Measurements from ENCODE around the gene SLCO4A1.
A peak's percentile ranks its signal among the peaks of the same experiment; 100 is the strongest.

Gene SLCO4A1

DNA sequence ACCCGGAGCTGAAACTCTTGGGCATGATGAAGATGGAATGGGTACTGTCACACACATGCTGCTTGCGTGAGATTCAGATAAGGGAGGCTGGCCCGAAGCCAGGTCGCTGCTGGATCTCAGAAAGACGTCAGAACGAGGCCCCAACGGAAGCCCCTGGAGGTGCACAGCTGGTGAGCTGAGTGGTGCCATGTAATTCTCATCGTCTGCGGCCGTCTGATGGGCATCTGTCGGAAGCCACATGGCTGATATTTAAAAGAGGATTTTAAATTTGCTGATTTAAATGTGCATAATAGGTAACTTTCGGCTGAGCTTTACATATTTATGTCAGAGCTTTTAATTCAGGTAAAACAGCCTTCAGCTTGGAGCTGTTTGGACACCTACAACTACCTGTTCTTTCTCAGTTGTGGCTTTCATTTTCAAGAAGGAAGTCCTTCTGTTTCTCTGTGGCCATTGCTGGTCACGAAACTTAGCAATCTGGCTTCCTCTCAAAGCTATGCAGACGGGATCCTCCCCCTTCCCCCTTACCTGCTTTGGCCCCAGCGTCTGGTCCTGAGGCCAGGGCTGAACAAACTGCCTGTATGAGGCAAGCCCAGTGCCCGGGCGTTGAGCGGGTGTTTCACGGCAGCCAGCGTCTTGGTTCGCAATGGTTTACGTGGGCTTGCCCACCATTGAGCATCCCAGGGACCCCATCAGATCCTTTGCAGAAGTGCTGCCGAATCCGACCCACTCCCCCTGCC, 9.2 kb downstream of the SLCO4A1 start:
- no peak for DNase-seq (ENCODE audit: extremely low read depth, low read depth)
- TF ChIP-seq, protein P1, sequence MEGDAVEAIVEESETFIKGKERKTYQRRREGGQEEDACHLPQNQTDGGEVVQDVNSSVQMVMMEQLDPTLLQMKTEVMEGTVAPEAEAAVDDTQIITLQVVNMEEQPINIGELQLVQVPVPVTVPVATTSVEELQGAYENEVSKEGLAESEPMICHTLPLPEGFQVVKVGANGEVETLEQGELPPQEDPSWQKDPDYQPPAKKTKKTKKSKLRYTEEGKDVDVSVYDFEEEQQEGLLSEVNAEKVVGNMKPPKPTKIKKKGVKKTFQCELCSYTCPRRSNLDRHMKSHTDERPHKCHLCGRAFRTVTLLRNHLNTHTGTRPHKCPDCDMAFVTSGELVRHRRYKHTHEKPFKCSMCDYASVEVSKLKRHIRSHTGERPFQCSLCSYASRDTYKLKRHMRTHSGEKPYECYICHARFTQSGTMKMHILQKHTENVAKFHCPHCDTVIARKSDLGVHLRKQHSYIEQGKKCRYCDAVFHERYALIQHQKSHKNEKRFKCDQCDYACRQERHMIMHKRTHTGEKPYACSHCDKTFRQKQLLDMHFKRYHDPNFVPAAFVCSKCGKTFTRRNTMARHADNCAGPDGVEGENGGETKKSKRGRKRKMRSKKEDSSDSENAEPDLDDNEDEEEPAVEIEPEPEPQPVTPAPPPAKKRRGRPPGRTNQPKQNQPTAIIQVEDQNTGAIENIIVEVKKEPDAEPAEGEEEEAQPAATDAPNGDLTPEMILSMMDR (IDR thresholded peaks at IDR 0.05; ENCODE audit: low read depth, low read length): no peak

DNA sequence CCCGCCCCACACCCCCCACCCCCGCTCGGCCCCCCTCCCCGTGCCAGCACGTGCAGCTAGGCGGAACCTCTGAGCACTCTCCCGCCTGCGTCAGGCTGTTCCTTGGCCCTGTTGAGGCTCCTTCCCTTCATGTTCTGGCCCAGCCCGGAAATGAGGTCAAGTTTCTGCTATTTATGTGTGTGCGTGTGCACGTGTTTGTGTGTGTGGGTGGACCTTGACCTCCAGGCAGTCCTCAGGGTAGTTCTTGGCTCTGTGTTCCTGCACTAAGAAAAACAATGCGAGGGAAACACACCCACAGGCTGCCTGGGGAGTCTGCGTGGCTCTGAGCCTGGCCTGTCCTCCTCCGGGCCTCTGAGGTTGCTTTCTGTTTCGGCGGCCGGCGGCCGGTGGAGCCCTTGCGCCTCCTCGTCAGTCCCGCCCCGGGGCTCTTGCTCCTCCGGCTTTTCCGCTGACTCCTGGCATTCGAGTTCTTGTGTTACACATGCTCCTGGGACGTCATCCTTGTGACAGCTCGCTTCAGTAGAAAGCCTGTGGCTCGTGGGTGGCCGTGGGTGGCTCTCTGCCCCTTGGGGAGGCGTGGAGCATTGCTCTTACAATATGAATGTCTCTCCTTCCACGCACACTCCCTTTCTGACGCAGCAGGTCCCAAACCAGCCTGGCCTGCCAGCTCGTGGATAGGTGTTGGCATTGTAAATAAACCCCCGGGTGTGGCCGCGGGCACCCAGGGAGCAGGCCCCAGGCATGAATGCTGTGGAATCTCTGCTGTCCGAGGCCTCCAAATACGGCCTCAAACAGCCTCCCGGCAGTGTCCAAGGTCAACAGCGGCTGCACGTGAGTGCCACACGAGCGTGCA, 10.0 kb downstream of the SLCO4A1 start:
- TF ChIP-seq, protein P1 (IDR thresholded peaks at IDR 0.05; ENCODE audit: low read depth, low read length): no peak; the same call in 1 of the 2 replicates
- peak; percentile 97 for DNase-seq (ENCODE audit: extremely low read depth, low read depth)

DNA sequence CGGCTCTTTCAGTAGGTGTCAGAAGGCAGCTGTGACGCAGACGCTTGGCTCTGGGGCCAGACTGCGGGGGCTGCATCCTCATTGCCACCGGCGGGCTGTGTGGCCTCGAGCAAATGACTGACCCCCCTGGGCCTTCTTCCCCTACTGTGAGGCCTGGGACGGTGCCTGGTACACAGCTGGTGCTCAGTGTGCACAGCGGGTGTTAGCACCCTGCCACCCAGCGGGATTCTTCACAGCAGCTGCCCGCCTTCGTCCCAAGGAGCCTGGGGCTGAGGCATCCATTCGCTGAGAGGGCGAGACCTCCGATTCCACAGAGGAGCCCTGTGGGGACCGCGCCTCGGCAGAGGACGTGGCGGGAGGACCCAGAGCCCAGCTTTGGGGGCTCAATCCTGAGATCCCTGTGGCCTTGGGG, 10.6 kb downstream of the SLCO4A1 start:
- no peak for DNase-seq (ENCODE audit: extremely low read depth, low read depth)
- TF ChIP-seq, protein P1 (IDR thresholded peaks at IDR 0.05; ENCODE audit: low read depth, low read length): no peak

DNA sequence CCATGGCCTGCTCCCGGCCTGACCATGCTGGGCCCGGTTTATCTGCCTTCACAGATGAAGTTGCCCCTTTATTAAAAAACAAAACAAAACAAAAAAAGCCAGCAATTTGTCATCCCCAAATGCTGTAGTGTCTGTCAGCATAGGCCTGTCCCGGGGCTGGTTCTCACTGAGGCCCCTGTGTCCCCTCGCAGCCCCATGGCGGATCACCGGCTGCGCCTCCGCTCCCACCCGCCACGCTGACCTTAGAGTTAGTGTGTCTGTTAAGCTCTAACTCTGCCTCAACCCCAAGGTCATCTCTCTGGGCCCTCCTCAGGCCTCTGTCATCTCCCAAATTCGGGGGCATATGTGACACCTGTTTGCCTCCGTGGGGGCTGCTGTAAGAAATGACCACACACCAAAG, 11.1 kb downstream of the SLCO4A1 start:
- TF ChIP-seq, protein P1 (IDR thresholded peaks at IDR 0.05; ENCODE audit: low read depth, low read length): no peak
- DNase-seq (ENCODE audit: extremely low read depth, low read depth): no peak

DNA sequence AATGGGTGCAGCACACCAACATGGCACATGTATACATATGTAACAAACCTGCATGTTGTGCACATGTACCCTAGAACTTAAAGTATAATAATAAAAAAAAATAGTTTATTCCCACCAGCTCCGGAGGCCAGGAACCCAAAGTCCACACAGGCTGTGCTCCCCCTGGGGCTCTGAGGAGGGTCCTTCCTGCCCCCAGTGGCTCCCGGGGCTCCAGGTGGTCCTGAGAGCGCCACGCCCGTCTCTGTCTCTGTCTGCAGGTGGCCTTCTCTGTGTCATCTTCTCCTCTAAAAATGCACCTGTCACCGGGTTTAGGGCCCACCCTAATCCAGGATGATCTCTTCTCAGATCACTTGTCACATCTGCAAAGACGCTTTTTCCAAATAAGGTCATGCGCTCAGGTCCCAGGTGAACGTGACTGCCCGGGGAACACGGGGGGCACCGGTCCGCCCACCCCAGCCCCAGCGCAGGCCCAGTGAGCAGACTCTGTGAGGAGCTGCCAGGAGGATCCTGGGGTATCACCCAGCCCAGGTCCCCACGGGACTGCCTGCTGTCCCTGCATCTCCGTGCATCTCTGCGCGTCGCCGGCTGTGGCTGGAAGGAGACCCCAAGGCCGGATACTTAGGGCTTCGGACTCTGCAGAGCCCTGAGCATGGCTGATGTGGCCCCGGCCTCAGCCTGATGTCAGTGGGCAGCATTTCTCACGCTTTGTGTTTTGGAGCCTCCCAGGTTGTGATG, 11.8 kb downstream of the SLCO4A1 start:
- no peak for DNase-seq (ENCODE audit: extremely low read depth, low read depth)
- TF ChIP-seq, protein P1 (IDR thresholded peaks at IDR 0.05; ENCODE audit: low read depth, low read length): no peak

GRCh38 chr20:62655282-62656196, 13.2 kb downstream of the SLCO4A1 start:
- no peak for DNase-seq (ENCODE audit: extremely low read depth, low read depth)
- TF ChIP-seq, protein P1 (IDR thresholded peaks at IDR 0.05; ENCODE audit: low read depth, low read length): no peak
